Measurements from ENCODE around the gene LHPP.
A peak's percentile ranks its signal among the peaks of the same experiment; 100 is the strongest.

Gene LHPP

DNA sequence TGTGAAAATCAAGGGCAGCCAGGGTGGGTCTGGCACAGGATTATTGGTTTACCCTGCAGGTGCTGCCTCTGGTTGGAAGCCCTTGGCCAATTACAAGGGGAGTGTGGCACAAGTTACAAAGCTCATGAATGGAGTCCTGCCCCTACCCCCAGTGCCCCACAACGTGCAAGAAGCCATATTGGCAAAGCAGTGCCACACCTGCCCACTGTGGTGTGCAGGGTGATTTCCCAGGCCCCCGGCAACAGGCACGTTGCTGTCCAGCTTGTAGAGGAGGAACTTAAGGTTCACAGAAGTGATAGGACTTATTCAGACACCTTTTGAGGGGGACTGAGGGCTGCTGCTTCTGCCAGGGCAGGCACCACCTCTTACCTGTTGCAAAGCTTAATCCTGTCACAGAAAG, 11.4 kb downstream of the LHPP start:
- no peak for DNase-seq

DNA sequence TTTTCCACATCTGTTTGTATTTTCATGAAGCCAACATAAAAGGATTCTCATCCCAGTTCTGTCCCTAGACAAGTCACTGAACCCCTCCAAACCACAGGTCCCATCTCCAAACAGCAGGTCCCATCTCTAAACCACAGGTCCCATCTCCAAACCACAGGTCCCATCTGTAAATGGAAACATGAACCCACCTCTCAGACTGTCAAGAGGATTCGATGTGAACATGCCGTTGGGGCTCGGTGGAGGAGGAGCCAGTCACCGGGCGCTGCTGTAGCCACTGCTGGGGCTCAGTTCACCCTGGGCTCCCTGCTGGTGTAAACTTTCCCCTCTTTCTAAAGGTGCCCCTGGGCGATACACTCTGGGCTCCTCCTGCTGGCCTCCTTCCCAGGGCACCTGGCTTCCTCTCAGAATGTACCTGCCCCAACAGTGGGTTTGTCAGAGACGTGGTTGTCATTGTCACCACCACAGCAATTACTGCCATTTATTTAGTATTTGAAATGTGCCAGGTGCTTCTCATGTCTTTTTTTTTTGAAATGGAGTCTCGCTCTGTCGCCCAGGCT, 13.0 kb downstream of the LHPP start:
- no peak for DNase-seq

DNA sequence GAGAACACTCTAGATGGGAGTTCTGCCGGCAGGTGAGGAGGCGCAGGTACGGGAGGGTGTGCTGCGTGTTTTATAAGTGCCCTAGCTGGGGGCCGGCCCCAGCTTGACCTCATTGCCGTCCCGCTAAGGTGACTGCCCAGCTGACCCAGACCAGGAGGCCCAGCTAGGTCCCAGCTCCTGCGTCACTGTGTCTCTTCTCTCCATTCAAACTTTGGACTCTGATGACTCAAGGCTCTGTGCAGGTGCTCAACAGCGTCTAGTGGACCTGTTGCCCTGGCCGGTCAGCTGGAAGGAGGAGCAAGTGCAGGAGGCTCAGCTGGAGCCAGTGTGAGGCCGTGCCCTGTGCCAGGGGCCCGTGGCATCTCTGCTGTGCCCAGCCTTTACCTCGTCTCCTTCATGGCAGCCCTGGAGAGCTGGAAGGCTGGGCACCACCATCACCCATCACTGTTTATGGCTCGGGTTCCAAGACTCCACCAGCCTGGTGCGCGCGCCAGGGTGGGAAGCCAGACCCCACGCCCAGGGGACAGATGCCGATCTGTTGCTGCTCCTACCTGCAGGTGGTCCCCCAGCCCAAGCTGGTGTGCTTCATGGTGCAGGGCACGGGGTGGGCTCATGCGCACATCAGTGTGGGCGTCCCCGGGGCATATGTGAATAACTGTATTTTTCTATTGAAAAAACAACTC, 14.6 kb downstream of the LHPP start:
- DNase-seq: no peak

DNA sequence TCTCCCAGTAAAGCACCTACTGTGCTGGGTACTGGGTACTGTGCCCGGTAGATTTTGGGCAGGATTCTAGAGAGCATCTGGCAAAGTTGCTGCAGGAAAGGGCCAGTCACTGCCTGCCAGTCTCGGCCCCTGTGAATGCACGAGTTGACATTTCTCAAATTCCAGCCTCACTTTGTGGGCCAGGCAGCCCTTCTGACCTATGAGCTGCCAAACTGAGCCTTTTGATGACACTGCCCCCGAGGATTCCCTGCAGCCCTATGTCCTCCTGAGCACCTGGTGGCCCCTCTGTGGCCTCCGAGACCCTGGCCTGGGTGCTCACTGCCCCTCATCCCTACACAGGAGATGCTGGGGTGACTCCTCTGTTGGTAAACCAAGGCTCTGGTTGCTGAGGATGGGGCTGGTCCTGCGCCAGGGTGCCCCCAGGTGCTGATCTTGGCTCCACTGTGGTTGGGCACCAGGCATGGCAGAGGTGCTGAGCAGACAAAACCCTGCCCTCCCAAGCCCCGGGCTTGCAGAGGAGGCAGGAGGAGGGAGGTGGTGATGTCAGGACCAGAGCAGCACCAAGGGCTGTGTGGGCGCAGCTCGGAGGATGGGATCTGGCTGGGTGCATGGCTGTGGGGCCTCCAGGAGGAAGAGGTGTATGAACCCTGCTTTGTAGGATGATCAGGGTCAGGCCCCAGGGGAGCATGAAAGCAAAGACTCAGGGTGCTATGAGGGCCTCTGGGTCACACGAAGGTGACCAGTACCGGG, 16.2 kb downstream of the LHPP start:
- DNase-seq: no peak

DNA sequence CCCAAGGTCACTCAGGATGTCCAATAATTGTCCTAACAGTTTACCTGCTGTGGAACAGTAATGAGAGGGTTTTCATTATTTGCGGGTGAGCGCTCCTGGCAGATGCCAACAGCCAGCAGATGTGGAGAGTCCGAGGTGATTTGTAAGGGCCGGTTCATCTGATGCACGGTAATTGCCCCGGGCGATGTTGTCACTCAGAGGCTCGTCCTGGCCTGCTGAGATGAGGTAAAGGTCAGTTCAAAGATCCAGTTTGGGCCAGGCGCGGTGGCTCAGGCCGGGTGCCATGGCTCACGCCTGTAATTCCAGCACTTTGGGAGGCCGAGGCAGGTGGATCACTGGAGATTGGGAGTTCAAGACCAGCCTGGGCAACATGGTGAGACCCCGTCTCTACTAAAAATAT, 16.9 kb downstream of the LHPP start:
- peak; percentile 47 for DNase-seq

DNA sequence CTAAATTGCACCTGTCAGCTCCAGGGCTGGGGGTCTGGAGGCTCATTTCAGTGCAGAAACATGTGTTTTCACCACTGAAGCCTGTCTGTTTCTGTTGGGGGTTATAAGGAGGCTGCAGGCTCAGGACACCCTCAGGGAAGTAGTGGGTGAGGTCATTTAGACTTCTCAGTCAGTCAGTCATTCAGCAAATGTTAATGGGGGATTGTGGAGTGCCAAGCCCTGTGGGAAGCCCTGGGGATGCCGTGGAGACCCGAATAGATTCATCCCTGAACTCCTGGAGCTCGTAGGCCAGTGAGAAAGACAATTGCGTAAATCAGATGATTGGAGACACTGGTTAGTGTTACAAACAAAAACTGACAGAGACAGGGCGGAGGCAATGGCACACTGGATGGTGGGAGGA, 19.2 kb downstream of the LHPP start:
- no peak for DNase-seq

DNA sequence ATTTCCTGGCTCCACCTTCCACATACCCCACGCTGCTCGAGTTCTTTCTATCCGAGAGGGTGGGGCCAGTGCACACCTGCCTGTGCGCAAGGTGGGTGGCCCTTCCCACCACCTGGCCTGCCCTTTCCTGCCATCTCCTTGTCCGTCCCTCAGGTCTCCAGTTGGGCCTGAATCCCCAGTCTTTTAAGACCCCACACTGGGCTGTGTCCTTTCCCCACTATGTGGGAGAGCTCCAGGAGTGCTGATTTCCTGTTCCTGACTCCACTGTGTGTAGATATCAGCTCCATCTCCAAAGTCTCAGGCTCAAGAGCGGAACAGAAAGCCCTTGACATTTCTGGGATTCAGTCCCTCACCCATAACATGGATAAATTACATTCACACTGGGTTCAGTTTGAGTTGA, 20.1 kb downstream of the LHPP start:
- DNase-seq: no peak

DNA sequence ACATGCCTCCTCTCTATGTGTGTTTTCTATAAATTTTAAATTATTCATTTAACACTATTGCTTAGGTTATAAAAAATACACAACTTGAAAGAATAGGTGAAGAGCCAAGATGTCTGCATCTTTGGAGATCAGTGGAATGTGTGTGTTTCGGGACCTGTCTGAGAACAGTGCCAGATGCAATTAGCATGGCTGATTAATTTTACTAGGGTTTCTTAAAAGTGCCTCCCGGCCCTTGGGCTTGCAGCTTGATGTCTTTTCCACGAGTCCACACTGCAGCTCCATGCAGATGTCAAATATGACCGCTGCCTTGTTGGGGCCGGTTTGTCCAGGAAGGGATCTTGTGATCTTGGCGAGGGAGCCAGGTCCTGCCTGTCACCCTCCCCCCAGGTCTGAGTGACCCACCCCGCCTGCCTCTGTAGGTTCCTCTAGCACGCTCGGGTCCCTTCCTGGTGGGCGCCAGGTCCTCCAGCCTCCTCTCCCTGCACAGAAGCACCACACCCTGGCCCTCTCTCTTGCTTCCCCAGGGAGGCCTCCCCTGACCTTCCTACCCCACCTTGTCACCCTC, 20.7 kb downstream of the LHPP start:
- no peak for DNase-seq

DNA sequence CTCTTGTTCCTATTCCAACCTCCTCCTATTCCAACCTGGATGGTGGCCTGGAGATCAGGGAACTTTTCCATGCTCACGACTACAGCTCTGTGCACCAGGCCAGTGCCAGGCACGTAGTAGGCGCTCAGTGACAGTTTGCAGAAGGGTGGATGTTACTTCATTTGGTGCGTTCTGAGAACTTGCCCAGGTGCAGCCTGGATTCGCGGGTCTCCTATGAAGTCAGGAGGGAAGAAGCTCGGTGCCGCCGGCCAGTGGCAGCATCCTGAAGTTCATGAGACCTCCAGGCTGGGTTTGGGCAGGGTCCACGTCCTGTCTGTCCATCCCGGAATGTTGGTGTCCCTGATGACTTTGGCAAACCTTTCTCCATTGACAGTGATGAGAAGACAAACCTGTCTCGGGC, 21.3 kb downstream of the LHPP start:
- DNase-seq: no peak

DNA sequence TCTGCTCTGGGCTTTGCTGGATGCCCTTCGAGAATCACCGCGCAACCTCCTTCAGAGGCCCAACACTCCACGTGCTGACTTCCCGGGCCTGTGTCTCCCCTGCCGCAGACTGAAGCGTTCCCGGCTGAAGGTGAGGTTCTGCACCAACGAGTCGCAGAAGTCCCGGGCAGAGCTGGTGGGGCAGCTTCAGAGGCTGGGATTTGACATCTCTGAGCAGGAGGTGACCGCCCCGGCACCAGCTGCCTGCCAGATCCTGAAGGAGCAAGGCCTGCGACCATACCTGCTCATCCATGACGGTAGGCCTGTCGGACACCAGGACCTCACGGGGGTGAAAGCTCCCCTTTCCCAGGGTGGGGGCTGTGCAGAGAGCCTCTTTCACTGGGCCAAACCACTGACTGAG, 22.4 kb downstream of the LHPP start:
- no peak for DNase-seq

DNA sequence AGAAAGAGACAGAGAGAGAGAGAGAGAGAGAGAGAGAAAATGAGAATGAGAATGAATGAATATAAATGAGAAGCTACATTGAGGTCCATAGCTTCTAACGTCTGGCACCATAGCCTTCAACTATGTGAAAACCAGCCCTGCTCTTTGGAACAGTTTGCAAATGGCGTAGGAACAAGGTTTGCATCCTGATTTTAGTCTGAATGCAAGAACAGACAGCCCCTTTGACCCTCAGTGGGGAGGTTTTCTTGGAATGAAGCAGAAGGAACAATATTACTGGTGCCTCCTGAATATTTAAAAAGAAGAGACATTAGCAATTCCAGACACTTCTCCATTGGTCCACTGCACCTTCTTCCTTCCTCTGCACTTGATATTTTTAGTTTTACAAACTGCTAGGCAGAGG, 23.0 kb downstream of the LHPP start:
- DNase-seq: no peak

DNA sequence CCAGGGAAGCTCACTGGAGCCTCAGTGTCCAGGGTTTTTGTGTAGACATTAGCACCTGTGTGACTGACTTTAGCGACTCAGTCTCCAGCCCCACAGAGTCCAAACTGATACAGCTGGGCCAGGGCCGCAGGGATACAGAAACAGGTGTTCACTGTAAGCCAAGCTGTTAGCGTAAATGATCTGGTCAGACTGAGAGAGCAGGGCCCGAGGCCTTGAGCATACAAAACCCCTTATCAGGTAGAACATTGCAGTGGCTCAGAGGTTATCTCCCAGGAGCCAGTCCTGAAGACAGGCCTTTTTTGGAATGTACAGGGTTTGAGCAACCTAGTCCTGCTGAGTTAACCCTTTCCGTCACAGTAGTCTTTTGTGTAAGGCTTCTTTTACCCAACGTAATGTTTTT, 25.0 kb downstream of the LHPP start:
- DNase-seq: no peak

DNA sequence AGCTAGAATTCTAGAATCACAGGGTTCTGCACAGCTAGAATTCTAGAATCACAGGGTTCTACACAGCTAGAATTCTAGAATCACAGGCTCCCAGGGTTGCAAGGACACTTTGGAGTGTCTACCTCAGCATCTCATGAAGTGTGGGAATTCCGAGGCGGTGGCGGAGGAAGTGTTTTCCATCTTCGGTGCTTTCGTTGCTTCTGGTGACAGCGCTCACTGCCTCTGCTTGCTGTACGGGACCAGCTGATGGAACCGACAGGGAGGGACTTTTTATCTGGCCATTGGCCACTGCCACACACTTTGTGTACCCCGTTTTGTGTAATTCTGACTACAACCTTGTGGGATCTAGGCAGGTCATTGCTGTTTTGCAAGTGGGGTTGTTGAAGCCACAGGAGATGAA, 29.5 kb downstream of the LHPP start:
- DNase-seq: no peak

DNA sequence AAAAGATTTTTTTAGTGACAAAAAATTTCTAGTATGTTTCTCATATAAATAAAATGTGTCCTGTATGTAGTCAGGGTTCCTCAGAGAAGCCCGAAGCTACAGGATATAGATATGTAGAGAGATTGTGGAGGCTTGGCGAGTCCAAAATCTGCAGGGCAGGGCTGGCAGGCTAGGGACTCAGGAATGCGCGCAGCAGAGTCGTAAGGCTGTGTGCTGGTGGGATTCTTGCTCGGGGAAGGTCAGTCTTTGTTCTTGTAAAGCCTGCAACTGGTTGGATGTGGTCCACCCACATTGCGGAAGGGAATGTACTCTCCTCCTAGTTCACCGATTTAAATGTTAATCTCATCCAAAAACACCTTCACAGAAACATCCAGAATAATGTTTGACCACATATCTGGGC, 30.6 kb downstream of the LHPP start:
- no peak for DNase-seq

DNA sequence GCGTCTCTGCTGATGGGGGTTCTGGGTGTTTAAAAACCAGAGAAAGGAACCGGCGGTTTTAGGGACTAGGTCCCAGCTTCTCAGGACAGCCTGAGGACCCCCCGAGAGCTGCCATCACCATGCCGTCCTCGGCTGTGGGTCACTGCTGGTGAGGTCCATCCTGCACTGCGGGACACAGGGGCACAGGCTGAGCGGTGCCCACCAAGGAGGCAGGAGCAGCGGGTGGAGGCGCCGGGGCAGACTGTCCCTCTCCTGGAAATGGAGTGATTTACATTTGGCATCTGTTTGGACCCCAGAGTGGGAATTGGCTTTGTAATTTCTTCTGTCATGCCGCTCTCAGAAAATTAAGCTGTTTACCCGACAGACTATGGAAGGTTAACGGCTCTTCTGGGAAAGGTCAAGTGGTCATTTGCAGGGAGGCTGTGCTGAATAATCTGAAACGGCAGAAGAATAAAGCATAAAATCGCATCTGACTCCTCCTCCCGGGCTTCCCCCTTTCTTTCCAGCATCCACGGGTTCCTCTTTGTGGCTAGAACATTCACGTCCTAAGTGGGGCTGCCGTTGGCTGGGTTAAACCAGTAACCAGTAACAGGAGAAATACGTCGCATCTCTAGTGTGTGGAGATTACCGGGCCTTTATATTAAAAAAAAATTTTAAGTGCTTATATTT, 31.7 kb downstream of the LHPP start:
- no peak for DNase-seq

DNA sequence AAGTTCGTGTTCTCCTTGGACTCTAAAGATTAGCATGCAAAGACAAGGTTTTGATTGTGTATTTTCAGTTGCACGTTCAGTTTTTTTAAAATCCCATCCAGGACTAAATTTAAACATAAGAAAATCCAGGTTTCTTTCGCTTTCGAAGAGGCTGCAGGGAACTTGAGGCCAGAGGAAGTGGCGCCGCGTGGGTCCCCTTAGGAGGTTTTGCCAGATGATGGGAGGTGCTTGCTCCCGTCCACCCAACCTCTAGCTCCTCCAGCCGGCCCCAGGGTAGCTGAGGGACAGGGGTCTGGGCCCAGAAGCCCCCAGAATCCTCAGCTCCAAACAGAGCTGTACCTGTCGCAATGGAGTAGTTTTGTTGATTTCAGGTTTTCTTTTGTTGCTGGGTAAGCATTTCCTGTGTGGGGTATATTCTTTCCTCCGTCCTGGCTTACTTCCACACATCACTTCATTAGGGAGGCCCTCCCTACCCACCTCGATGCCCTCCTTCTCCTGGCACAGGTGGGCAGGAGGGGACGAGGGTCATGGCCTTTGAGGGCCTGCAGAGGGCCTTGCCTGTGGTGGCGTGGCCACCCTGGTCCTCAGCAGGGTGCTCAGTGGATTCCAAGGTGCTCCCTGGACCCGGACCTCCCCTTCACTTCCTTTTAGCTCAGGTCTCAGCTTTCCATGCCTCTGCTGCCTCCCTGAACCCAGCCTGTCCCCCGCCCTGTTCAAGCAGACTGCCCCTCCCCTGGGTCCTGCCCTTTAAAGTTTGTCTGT, 32.6 kb downstream of the LHPP start:
- DNase-seq: no peak

DNA sequence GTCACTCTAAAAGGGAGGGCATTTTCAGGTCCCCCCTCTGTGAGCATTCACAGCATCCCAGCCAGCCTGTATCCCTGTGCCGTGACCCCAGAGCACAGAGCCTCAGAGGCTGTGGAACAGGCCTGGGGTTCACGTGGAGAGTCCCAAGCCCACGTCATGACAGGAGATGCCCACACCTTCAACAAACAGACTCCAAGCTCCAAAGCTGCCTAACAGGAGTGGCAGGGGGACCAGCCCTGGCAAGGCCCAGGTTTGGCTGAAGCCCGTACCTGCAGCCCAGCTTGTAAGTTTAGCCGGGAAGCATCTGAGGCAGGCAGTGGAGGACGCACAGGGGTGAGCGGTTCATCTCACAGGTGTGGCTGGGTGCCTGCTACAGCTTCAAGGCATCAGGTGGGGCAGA, 33.5 kb downstream of the LHPP start:
- no peak for DNase-seq

DNA sequence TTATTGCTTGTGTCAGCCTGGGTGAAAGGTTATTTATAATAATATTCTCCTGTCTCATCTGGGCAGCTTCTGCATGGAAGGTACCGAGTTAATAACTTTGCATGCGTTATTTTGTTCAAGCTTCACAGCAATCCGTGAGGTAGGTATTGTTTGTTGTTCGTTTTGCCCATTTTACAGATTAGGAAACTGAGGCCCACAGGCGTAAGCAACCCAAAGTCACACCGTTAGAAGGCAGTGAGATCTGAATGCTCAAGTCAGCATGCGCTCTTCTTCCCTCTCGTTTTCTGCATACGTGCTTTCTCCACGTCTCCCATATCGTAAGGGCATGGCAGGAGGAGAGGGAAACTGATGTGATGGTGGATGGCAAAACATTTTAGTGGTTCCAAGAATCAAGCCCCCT, 34.1 kb downstream of the LHPP start:
- DNase-seq: no peak

DNA sequence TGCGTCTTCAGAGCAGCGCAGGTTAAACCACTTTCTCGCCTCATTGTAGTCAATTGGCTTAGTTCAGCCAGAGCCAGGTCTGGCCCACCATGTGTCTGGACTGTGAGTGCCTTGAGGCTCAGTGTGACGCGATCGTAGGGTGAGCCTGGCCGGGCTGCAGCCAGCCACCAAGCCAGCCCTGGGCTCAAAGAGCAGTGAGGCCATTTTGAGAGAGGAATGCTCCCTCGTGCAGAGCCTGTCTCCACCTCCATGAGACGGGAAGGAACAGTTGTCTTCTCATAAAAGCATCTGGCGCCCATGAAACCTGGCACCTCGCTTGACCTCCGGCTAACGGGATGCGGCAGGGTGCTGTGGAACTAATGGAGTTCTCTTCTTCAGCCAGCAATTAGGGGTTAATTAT, 34.5 kb downstream of the LHPP start:
- DNase-seq: no peak

DNA sequence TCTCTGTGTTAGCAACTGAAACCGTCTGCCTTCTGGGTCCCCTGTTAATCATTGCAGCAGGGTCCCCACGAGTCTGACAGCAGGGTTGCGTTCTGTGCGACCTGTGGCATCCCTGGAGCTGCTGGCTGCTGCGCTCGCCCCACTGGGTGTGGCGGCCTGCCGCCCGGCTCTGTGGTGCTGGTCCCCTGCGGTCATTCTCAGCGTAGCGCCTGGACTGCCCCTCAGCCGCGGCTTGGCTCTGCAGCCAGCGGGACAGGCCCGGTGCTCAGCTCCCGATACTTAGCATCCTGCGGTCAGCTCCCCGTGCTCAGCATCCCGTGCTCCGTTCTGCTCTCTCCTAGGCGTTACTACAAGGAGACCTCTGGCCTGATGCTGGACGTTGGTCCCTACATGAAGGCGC, 35.0 kb downstream of the LHPP start:
- DNase-seq: no peak

DNA sequence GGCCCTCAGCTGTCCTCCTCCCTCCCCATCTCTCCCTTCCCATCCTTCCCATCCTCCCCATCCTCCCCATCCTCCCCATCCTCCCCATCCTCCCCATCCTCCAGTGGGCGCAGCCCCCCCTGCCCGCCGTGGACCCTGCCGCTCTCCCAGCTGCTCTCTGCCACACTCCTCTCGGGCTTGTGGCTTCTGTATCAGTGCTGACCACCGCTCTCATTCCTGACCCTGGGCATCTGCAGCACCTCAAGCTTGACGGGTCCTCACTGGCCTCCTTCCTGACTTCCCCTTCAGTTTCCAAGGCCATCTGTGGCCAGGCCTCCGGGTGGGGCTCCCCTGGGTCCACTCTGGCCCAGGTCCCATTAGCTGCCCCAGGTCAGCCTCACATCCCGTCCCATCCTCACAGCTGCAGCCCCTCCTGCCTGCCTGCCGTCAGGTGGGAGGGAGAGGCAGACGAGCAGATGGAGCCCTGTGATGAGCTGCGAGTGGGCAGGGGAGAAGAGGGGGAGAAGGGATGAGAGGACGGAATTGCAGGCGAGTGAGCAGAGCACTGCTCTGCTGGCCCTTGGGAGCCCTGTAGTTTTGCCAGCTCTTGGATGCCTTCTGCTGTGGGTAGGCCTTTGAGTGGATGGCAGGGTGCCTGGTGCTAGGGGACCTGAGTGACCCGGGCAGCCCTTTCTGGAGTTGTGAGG, 35.7 kb downstream of the LHPP start:
- peak; percentile 52 for DNase-seq

DNA sequence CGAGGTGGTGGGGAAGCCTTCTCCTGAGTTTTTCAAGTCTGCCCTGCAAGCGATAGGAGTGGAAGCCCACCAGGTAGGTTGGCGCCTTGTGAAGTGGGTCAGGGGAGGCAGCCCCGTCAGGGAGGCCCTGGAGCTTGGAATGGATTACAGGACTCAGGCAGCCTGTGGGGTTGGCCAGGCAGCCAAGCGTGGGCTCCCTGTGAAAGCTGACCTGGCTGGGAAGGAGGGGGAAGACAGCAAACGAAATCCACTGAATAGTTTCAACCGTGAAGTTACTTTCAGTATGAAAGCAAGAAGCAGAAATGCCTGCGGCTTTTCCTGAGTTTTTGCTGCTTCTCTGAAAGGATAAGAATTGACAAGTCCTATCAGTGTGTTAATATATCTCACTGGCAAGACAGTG, 36.4 kb downstream of the LHPP start:
- DNase-seq: no peak

Data from eye (tissue), 1 donor.